Osteocyte (in vitro differentiated cells): ENCODE data around the gene CHDH. TPM values are rescaled to one million over a fixed set of nuclear protein-coding genes. Genes with fewer than 3 reads are reported as not detected.

Experiments used
- DNase-seq: peaks from one replicate; pipeline ENCODE4 v3.0.0; 2021; ENCODE audit warnings: mixed read lengths; ENCODE audit not compliant: unreplicated experiment; ENCODE audit errors: extremely low spot score
- H3K27ac Mint-ChIP-seq: one replicate; pipeline ENCODE4 v1.8.0; 2021; ENCODE audit warnings: mild to moderate bottlenecking, mixed read lengths; ENCODE audit not compliant: unreplicated experiment
- H3K27me3 Mint-ChIP-seq: one replicate; pipeline ENCODE4 v1.8.0; 2021; ENCODE audit warnings: mixed read lengths; ENCODE audit not compliant: unreplicated experiment
- H3K36me3 Mint-ChIP-seq: one replicate; pipeline ENCODE4 v1.8.0; 2021; ENCODE audit warnings: mixed read lengths; ENCODE audit not compliant: unreplicated experiment
- H3K4me1 Mint-ChIP-seq: one replicate; pipeline ENCODE4 v1.8.0; 2021; ENCODE audit warnings: mixed read lengths; ENCODE audit not compliant: unreplicated experiment
- H3K4me3 Mint-ChIP-seq: one replicate; pipeline ENCODE4 v1.8.0; 2021; ENCODE audit warnings: mild to moderate bottlenecking, moderate library complexity, mixed read lengths; ENCODE audit not compliant: unreplicated experiment
- H3K9me3 Mint-ChIP-seq: one replicate; pipeline ENCODE4 v1.8.0; 2021; ENCODE audit warnings: mixed read lengths; ENCODE audit not compliant: unreplicated experiment
- total RNA-seq: library from RNA; stranded (reverse); gene quantifications from 2 replicates; pipeline ENCODE4 v1.2.1, GENCODE V29; 2021
- TF ChIP-seq, protein P1 (sequence below): fragments of 200-600 bp; sonication (generic); IDR thresholded peaks from 2 replicates; pipeline ENCODE4 v1.5.0; 2021; ENCODE audit warnings: antibody characterized with exemption, mild to moderate bottlenecking, moderate library complexity

CHDH gene
- total RNA-seq, 1 donor from 2014 or later, result 0.86 TPM

GRCh38 chr3:53805463-53806159, 40.6 kb downstream of the CHDH start:
- H3K9me3 Mint-ChIP-seq, result no peaks in the 10 kb centered on the region
- no peak overlapping the region for H3K27ac Mint-ChIP-seq
- TF ChIP-seq, protein P1, sequence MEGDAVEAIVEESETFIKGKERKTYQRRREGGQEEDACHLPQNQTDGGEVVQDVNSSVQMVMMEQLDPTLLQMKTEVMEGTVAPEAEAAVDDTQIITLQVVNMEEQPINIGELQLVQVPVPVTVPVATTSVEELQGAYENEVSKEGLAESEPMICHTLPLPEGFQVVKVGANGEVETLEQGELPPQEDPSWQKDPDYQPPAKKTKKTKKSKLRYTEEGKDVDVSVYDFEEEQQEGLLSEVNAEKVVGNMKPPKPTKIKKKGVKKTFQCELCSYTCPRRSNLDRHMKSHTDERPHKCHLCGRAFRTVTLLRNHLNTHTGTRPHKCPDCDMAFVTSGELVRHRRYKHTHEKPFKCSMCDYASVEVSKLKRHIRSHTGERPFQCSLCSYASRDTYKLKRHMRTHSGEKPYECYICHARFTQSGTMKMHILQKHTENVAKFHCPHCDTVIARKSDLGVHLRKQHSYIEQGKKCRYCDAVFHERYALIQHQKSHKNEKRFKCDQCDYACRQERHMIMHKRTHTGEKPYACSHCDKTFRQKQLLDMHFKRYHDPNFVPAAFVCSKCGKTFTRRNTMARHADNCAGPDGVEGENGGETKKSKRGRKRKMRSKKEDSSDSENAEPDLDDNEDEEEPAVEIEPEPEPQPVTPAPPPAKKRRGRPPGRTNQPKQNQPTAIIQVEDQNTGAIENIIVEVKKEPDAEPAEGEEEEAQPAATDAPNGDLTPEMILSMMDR, result no peak
- peaks cover 28% of the 10 kb centered on the region for H3K4me1 Mint-ChIP-seq
- no peak overlapping the region for H3K4me3 Mint-ChIP-seq
- H3K36me3 Mint-ChIP-seq, result no peaks in the 10 kb centered on the region
- peak; percentile 60 for DNase-seq
- no peaks in the 10 kb centered on the region for H3K27me3 Mint-ChIP-seq

DNA sequence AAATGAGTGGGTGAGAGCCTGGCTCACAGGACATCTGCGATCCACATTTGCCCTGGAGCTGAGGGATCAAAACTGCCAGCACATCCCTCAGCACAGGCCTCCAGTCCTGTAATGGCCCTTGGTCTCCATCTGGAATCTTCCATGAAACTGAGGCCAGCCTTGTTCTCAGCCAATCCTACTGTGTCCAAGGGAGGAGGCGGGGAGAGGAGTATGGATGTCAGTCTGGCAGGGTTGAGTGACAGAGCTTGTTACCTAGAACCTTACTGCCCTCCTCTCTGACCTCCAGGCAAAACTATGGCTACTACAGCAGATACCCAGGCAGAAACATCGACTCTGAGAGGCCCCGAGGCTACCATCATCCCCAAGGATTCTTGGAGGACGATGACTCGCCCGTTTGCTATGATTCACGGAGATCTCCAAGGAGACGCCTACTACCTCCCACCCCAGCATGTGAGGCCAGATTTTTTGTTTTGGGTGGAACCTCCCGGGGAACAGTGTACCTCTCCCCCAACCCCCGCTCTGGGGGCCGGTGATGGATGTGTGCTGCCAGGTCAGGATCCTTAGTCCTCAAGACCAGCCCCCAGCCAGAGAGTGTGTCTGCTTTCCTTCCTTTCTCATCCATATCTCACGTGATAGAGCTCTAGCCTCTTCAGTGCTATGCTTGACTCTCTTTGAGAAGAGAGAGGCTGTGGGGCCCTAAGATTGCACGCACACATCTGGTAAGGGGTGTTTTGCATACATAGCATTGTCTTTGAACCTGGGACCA, 41.3 kb downstream of the CHDH start:
- Mint-ChIP-seq H3K4me1 (peaks cover 28% of the 10 kb centered on the region), H3K4me3 (no peak overlapping the region), H3K36me3 (no peaks in the 10 kb centered on the region), H3K27me3 (no peaks in the 10 kb centered on the region), H3K27ac (peak overlapping the region; percentile 27), H3K9me3 (no peaks in the 10 kb centered on the region)
- DNase-seq, result no peak
- TF ChIP-seq, protein P1, result no peak

DNA sequence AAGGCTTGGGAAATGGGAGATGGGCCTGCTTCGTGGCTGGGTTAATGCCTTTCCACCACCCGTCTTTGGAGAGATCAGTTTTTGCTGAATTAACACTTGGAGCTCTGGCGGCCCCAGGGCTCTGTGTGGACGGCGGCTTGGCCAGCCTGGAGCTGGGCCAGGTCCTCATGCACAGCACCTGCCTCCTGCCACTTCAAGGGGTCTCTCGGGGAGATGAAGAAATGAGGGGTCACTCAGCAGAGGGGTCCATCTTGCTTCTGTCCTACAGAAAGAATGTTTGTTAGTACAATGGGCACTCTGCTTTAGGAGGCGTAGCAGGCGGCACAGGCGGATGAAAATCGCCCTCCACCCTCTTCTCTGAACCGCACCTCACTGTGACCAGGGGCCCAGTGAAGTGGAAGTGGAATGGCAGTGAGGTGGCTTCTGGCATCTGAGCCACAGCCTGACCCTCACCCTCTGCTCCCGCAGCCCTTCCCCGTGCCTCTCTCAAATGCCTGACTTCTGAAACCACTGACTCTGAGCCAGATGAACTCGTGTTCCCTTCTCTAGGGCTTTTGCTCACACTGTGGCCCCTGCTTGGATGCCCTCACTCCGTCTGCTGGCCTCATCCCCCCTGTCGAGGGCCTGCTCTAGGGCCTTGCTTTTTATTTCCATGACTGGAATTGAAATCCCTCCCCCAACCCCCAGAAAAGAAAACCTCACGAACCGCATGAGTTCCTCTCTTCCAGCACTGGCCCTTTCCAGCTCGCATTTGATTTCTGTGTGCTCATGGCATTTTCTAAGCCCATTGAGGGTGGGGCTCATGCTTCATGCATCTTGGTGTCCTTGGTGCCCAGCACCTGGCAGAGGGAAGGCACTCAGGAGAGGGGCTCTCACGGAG, 42.2 kb downstream of the CHDH start:
- H3K27me3 Mint-ChIP-seq, result no peaks in the 10 kb centered on the region
- TF ChIP-seq, protein P1, result no peak
- no peaks in the 10 kb centered on the region for H3K36me3 Mint-ChIP-seq
- peaks cover 28% of the 10 kb centered on the region for H3K4me1 Mint-ChIP-seq
- no peak overlapping the region for H3K4me3 Mint-ChIP-seq
- no peak for DNase-seq
- peak overlapping the region; percentile 27 for H3K27ac Mint-ChIP-seq
- H3K9me3 Mint-ChIP-seq, result no peaks in the 10 kb centered on the region

GRCh38 chr3:53803124-53803815, 42.9 kb downstream of the CHDH start:
- H3K4me3 Mint-ChIP-seq, result no peak overlapping the region
- TF ChIP-seq, protein P1, result no peak
- DNase-seq, result no peak
- no peak overlapping the region for H3K27ac Mint-ChIP-seq
- H3K36me3 Mint-ChIP-seq, result no peaks in the 10 kb centered on the region
- no peaks in the 10 kb centered on the region for H3K9me3 Mint-ChIP-seq
- no peaks in the 10 kb centered on the region for H3K27me3 Mint-ChIP-seq
- peaks cover 28% of the 10 kb centered on the region for H3K4me1 Mint-ChIP-seq
